Mucosa of rectum (tissue), 2 donors: Measurements from ENCODE around the gene VAV3.

ENCODE experiments used
- H3K27ac ChIP-seq, 2 donors: one replicate each; pipeline ENCODE4 v1.7.0; 2013; ENCODE audit warnings: inconsistent platforms in 2 of 2, low read depth in 2 of 2, low read length in 2 of 2
- H3K27me3 ChIP-seq, 2 donors: one replicate each; pipeline ENCODE4 v1.7.0; 2013; ENCODE audit warnings: low read length in 2 of 2; ENCODE audit not compliant: control insufficient read depth in 2 of 2, insufficient read depth in 2 of 2
- H3K36me3 ChIP-seq, 2 donors: one replicate each; pipeline ENCODE4 v1.7.0; 2013; ENCODE audit warnings: low read length in 2 of 2; ENCODE audit not compliant: control insufficient read depth in 2 of 2, insufficient read depth in 2 of 2
- H3K4me1 ChIP-seq, 2 donors: one replicate each; pipeline ENCODE4 v1.7.0; 2013; ENCODE audit warnings: low read length in 2 of 2, mild to moderate bottlenecking in 1 of 2; ENCODE audit not compliant: control insufficient read depth in 2 of 2, insufficient read depth in 2 of 2
- H3K4me3 ChIP-seq, 2 donors: one replicate each; pipeline ENCODE4 v1.7.0; 2013; ENCODE audit warnings: low read length in 2 of 2
- H3K9ac ChIP-seq, 2 donors: one replicate each; pipeline ENCODE4 v1.7.0; 2013; ENCODE audit warnings: low read length in 2 of 2, low read depth in 1 of 2, mild to moderate bottlenecking in 1 of 2
- H3K9me3 ChIP-seq, 2 donors: one replicate each; pipeline ENCODE4 v1.7.0; 2013; ENCODE audit warnings: low read length in 2 of 2; ENCODE audit not compliant: control insufficient read depth in 2 of 2
- donor health status: healthy.
- donor health status: Normal muscosa, but diverticular disease.

The VAV3 gene

GRCh38 chr1:107793896-107794453, 171.0 kb downstream of the VAV3 start:
- no peaks in the 10 kb centered on the region for H3K27me3 ChIP-seq
- H3K27ac ChIP-seq: no peak overlapping the region
- H3K4me3 ChIP-seq: no peak overlapping the region
- no peaks in the 10 kb centered on the region for H3K36me3 ChIP-seq
- no peak overlapping the region for H3K9ac ChIP-seq
- H3K9me3 ChIP-seq: no peaks in the 10 kb centered on the region
- no peaks in the 10 kb centered on the region for H3K4me1 ChIP-seq

- H3K27me3 ChIP-seq: no peaks in the 10 kb centered on the region
- H3K27ac ChIP-seq: no peak overlapping the region
- no peak overlapping the region for H3K9ac ChIP-seq
- no peak overlapping the region for H3K4me3 ChIP-seq
- no peaks in the 10 kb centered on the region for H3K9me3 ChIP-seq
- H3K36me3 ChIP-seq: no peaks in the 10 kb centered on the region
- H3K4me1 ChIP-seq: peaks cover 0 to 2% of the 10 kb centered on the region in 2 donors
Observed at GRCh38 chr1:107791348-107791747, 173.6 kb downstream of the VAV3 start.

GRCh38 chr1:107789817-107790524, 175.0 kb downstream of the VAV3 start:
- Histone ChIP-seq H3K4me1 (peaks cover 0 to 7% of the 10 kb centered on the region in 2 donors), H3K36me3 (no peaks in the 10 kb centered on the region)

GRCh38 chr1:107788206-107789202, 176.5 kb downstream of the VAV3 start:
- Histone ChIP-seq H3K36me3 (no peaks in the 10 kb centered on the region), H3K4me3 (no peak overlapping the region), H3K9ac (no peak overlapping the region)

More at GRCh38 chr1:107789817-107790524, 175.0 kb downstream of the VAV3 start:
- no peaks in the 10 kb centered on the region for H3K9me3 ChIP-seq
- no peak overlapping the region for H3K9ac ChIP-seq
- H3K4me3 ChIP-seq: no peak overlapping the region
- H3K27ac ChIP-seq: no peak overlapping the region
- no peaks in the 10 kb centered on the region for H3K27me3 ChIP-seq

GRCh38 chr1:107787299-107787698, 177.7 kb downstream of the VAV3 start:
- no peak overlapping the region for H3K27ac ChIP-seq
- H3K27me3 ChIP-seq: no peaks in the 10 kb centered on the region
- H3K4me1 ChIP-seq: peaks cover 0 to 7% of the 10 kb centered on the region in 2 donors
- no peaks in the 10 kb centered on the region for H3K36me3 ChIP-seq
- no peak overlapping the region for H3K9ac ChIP-seq
- no peaks in the 10 kb centered on the region for H3K9me3 ChIP-seq
- H3K4me3 ChIP-seq: no peak overlapping the region

More at GRCh38 chr1:107788206-107789202, 176.5 kb downstream of the VAV3 start:
- H3K27me3 ChIP-seq: no peaks in the 10 kb centered on the region
- H3K9me3 ChIP-seq: no peaks in the 10 kb centered on the region
- no peak overlapping the region for H3K27ac ChIP-seq
- H3K4me1 ChIP-seq: peaks cover 0 to 7% of the 10 kb centered on the region in 2 donors

GRCh38 chr1:107786203-107786845, 178.7 kb downstream of the VAV3 start:
- Histone ChIP-seq H3K4me3 (peak overlapping the region in 1 of 2 donors; percentile 35), H3K4me1 (peaks cover 0 to 7% of the 10 kb centered on the region in 2 donors), H3K36me3 (no peaks in the 10 kb centered on the region), H3K27ac (peak overlapping the region in 1 of 2 donors; percentile 5), H3K9ac (no peak overlapping the region), H3K9me3 (no peaks in the 10 kb centered on the region), H3K27me3 (no peaks in the 10 kb centered on the region)

- no peaks in the 10 kb centered on the region for H3K27me3 ChIP-seq
Observed at GRCh38 chr1:107785496-107786202, 179.3 kb downstream of the VAV3 start.

GRCh38 chr1:107782217-107782845, 182.6 kb downstream of the VAV3 start:
- H3K4me1 ChIP-seq: peaks cover 0 to 7% of the 10 kb centered on the region in 2 donors

More at GRCh38 chr1:107785496-107786202, 179.3 kb downstream of the VAV3 start:
- Histone ChIP-seq H3K9me3 (no peaks in the 10 kb centered on the region), H3K9ac (no peak overlapping the region), H3K36me3 (no peaks in the 10 kb centered on the region), H3K4me1 (peaks cover 0 to 7% of the 10 kb centered on the region in 2 donors), H3K4me3 (peak overlapping the region in 1 of 2 donors; percentile 35), H3K27ac (no peak overlapping the region)

GRCh38 chr1:107781245-107781644, 183.7 kb downstream of the VAV3 start:
- no peak overlapping the region for H3K9ac ChIP-seq
- H3K36me3 ChIP-seq: no peaks in the 10 kb centered on the region
- H3K4me1 ChIP-seq: peaks cover 3 to 4% of the 10 kb centered on the region in 2 donors
- no peak overlapping the region for H3K4me3 ChIP-seq
- no peak overlapping the region for H3K27ac ChIP-seq
- H3K27me3 ChIP-seq: no peaks in the 10 kb centered on the region
- no peaks in the 10 kb centered on the region for H3K9me3 ChIP-seq

More at GRCh38 chr1:107782217-107782845, 182.6 kb downstream of the VAV3 start:
- Histone ChIP-seq H3K27ac (no peak overlapping the region), H3K9ac (no peak overlapping the region), H3K27me3 (no peaks in the 10 kb centered on the region), H3K9me3 (no peaks in the 10 kb centered on the region), H3K4me3 (no peak overlapping the region), H3K36me3 (no peaks in the 10 kb centered on the region)
